Activated B cell treated with CpG ODN at 0.5 μM for 24 hours (primary cell): ENCODE results near the gene ATRN. TPM values are rescaled to one million over a fixed set of nuclear protein-coding genes. Genes with fewer than 3 reads are reported as not detected.
"Not testable (repeated sequence)": the region's sequence is repeated elsewhere in the genome, so short reads cannot be mapped to it uniquely, and the experiment has no call there.

Experiments
- ATAC-seq: fragments of 200-7000 bp; cut with Tn5 transposase; one replicate; pipeline ENCODE4 v1.10.0; 2021; ENCODE audit warnings: low read depth, mild to moderate bottlenecking, moderate library complexity
- CTCF ChIA-PET: fragments of 350-600 bp; sonication (Branson Sonifier 250); formaldehyde crosslinking; loops from one replicate; lab custom pipeline; 2021; ENCODE audit warnings: antibody characterized with exemption; lab: Charles Lee
- POLR2A ChIA-PET: fragments of 350-600 bp; sonication (Branson Sonifier 250); formaldehyde crosslinking; loops from one replicate; lab custom pipeline; 2021; ENCODE audit warnings: antibody characterized with exemption; lab: Charles Lee
- DNase-seq: peaks from one replicate; pipeline ENCODE4 v3.0.0; 2022
- H3K27ac Mint-ChIP-seq: one replicate; pipeline ENCODE4 v1.8.0; 2020; ENCODE audit warnings: mixed read lengths
- H3K27me3 Mint-ChIP-seq: one replicate; pipeline ENCODE4 v1.8.0; 2021; ENCODE audit warnings: mixed read lengths
- H3K36me3 Mint-ChIP-seq: one replicate; pipeline ENCODE4 v1.8.0; 2021; ENCODE audit warnings: low read depth, mixed read lengths
- H3K4me1 Mint-ChIP-seq: one replicate; pipeline ENCODE4 v1.8.0; 2021; ENCODE audit warnings: mixed read lengths
- H3K4me3 Mint-ChIP-seq: one replicate; pipeline ENCODE4 v1.8.0; 2020; ENCODE audit warnings: mild to moderate bottlenecking, mixed read lengths
- H3K9me3 Mint-ChIP-seq: one replicate; pipeline ENCODE4 v1.8.0; 2020; ENCODE audit warnings: mixed read lengths
- CTCF ChIP-seq: fragments of 200-600 bp; IDR thresholded peaks from one replicate; pipeline ENCODE4 v1.8.0; 2022; ENCODE audit warnings: antibody characterized with exemption, mild to moderate bottlenecking
- intact Hi-C: fragments of 100-400 bp; cut with micrococcal nuclease; formaldehyde crosslinking; loops from one replicate; pipeline ENCODE4 v1.15.1; 2024
- total RNA-seq: library from RNA; stranded (reverse); gene quantifications from 2 replicates; pipeline ENCODE4 v1.2.3, GENCODE V29; 2022

ATRN gene
- total RNA-seq, 1 donor from 2014 or later, result 13.0 TPM

- no peak for TF ChIP-seq CTCF
- ChIA-PET CTCF (no interaction called here), POLR2A (interaction anchor here (0.5 kb wide), 1 partner anchor 67 kb away, joined by 3 read pairs; no protein-coding TSS in a partner anchor)
- H3K36me3 Mint-ChIP-seq, result peaks cover 3% of the 10 kb centered on the region
- no peak overlapping the region for H3K4me3 Mint-ChIP-seq
- intact Hi-C loops, result loop anchor here (5.0 kb wide), 3 partner anchors 266 to 966 kb away; partner anchors contain the start of genes ADISSP, ITPA and ZNF343
- no peaks in the 10 kb centered on the region for H3K9me3 Mint-ChIP-seq
- H3K27me3 Mint-ChIP-seq, result no peaks in the 10 kb centered on the region
- no peak overlapping the region for H3K27ac Mint-ChIP-seq
- H3K4me1 Mint-ChIP-seq, result peaks cover 32% of the 10 kb centered on the region
- DNase-seq, result no peak
- no peak for ATAC-seq
These were observed 2.5 kb downstream of the ATRN start for GRCh38 chr20:3473324-3473723.

- Mint-ChIP-seq H3K27me3 (no peaks in the 10 kb centered on the region), H3K4me3 (no peak overlapping the region), H3K36me3 (peaks cover 5% of the 10 kb centered on the region), H3K4me1 (peaks cover 32% of the 10 kb centered on the region), H3K9me3 (no peaks in the 10 kb centered on the region), H3K27ac (no peak overlapping the region)
- CTCF ChIA-PET, result no interaction called here
- TF ChIP-seq CTCF, result no peak
- DNase-seq, result no peak
- POLR2A ChIA-PET, result interaction anchor here (0.5 kb wide), 1 partner anchor 67 kb away, joined by 3 read pairs; no protein-coding TSS in a partner anchor
- ATAC-seq, result no peak
- intact Hi-C loops, result loop anchor here (5.0 kb wide), 3 partner anchors 267 to 967 kb away; partner anchors contain the start of genes ADISSP, ITPA and ZNF343
These were observed 3.1 kb downstream of the ATRN start for GRCh38 chr20:3473944-3474343.

GRCh38 chr20:3477003-3477860 is 6.4 kb downstream of the ATRN start:
- intact Hi-C loops, H3K27ac Mint-ChIP-seq, DNase-seq, H3K36me3 Mint-ChIP-seq, H3K9me3 Mint-ChIP-seq, H3K4me3 Mint-ChIP-seq, CTCF ChIA-PET, H3K27me3 Mint-ChIP-seq, ATAC-seq, POLR2A ChIA-PET: not testable (repeated sequence)
- H3K4me1 Mint-ChIP-seq, result peaks cover 30% of the 10 kb centered on the region

GRCh38 chr20:3477861-3478544 is 7.2 kb downstream of the ATRN start:
- Mint-ChIP-seq H3K27ac (no peak overlapping the region), H3K4me1 (peaks cover 22% of the 10 kb centered on the region), H3K9me3 (no peaks in the 10 kb centered on the region), H3K4me3 (no peak overlapping the region), H3K36me3 (peaks cover 4% of the 10 kb centered on the region), H3K27me3 (no peaks in the 10 kb centered on the region)
- TF ChIP-seq CTCF, result no peak
- ATAC-seq, result no peak
- DNase-seq, result no peak
- CTCF ChIA-PET, result no interaction called here
- intact Hi-C loops, result no loop called here
- POLR2A ChIA-PET, result no interaction called here

- DNase-seq (no peak), ATAC-seq (no peak)
- no peak overlapping the region for H3K27ac Mint-ChIP-seq
- H3K4me3 Mint-ChIP-seq, result no peak overlapping the region
- ChIA-PET POLR2A (no interaction called here), CTCF (no interaction called here)
- no peaks in the 10 kb centered on the region for H3K27me3 Mint-ChIP-seq
- H3K9me3 Mint-ChIP-seq, result no peaks in the 10 kb centered on the region
- peaks cover 4% of the 10 kb centered on the region for H3K36me3 Mint-ChIP-seq
- intact Hi-C loops, result no loop called here
- peaks cover 12% of the 10 kb centered on the region for H3K4me1 Mint-ChIP-seq
- TF ChIP-seq CTCF, result no peak
These were observed 8.2 kb downstream of the ATRN start for GRCh38 chr20:3479025-3479424.
